ENCODE measurements around the gene KLHL30. TPM values are rescaled to one million over a fixed set of nuclear protein-coding genes. Genes with fewer than 3 reads are reported as not detected.
A peak's percentile ranks its signal among the peaks of the same experiment; 100 is the strongest.

Gene KLHL30
- total RNA-seq, 4 donors from 2014 or later: 0.13 to 0.64 (median 0.34) TPM

DNA sequence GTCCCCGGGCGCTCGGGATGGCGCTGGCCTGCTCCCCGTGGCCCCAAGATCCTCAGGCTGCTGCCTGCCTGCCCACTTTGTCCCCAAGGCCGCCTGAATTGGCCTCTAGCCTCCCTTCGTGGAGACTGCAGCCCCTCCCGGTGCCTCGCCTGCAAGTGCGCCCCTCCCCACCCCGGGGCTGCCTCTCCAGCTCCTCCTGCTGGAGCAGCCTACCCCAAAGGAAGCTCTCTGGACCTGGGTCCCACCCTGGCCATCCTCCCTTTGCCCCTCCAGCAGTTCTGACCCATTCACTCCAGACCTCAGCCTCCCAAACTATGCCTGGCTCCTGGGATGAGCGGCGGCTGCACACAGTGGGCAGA is 32.1 kb upstream of the KLHL30 start:
- no peak for DNase-seq (ENCODE audit: low spot score in 2 of 2)
- no peak overlapping the region for H3K4me3 ChIP-seq (ENCODE audit: low read depth, poor library complexity, severe bottlenecking)
- intact Hi-C loops (cut with DNase I; ENCODE audit: low total_unique reads): no loop called here
- no peak for TF ChIP-seq POLR2A (IDR thresholded peaks at IDR 0.05)
- TF ChIP-seq CTCF (IDR thresholded peaks at IDR 0.05): no peak
- 59 to 77% methylated on average over 13 of the region's 13 CpGs for WGBS, 2 donors

GRCh38 chr2:238106698-238107524 is 31.6 kb upstream of the KLHL30 start:
- intact Hi-C loops (cut with DNase I; ENCODE audit: low total_unique reads): no loop called here
- DNase-seq (ENCODE audit: low spot score in 2 of 2): peak in 1 of 2 donors; percentile 80
- 74 to 76% methylated on average over 26 to 27 of the region's 28 CpGs for WGBS, 2 donors
- H3K4me3 ChIP-seq (ENCODE audit: low read depth, poor library complexity, severe bottlenecking): no peak overlapping the region
- TF ChIP-seq CTCF (IDR thresholded peaks at IDR 0.05) (no peak), POLR2A (IDR thresholded peaks at IDR 0.05) (no peak)

- DNase-seq (ENCODE audit: low spot score in 2 of 2): peak in 1 of 2 donors; percentile 78
- intact Hi-C loops (cut with DNase I; ENCODE audit: low total_unique reads): no loop called here
- H3K4me3 ChIP-seq (ENCODE audit: low read depth, poor library complexity, severe bottlenecking): no peak overlapping the region
- WGBS, 2 donors: 84 to 86% methylated on average over 28 of the region's 28 CpGs
- TF ChIP-seq CTCF (IDR thresholded peaks at IDR 0.05) (no peak), POLR2A (IDR thresholded peaks at IDR 0.05) (no peak)
Observed at GRCh38 chr2:238107525-238108422, 30.7 kb upstream of the KLHL30 start.

DNA sequence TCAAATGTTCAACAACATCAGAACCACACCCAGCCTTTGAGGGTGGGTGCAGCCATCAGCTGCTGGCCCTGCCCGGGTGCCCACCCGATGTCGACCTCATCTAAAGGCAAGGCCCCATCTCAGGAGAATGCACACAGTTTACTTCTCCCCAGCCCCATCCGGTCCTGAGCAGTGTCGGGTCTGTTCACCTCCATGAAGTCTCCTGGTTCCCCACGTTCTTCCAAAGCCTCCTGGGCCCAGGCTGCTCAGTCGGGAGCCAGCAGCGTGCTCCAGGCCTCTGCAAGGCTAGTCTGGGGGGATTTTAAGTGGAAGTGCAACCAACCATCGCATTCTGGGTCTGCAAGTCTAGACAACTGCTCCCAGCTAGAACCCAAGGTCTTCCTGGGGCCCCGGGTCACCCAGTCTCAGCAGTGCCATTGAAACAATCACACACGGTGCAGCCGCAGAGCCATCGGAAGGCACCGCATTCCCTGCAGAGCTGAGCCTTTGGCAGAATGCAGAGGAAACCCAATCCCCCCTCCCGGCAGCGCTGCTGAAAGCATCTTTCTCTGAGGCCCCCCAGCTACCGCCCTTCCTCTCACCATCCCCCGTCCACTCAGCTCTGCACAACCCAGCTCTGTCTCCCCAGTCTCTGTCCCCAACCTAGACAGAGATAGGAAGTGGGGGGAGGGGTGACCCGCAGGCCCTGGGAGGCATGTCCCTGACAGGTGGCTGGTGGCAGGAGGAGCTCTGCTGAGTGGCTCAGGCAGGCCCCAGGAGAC is 29.9 kb upstream of the KLHL30 start:
- intact Hi-C loops (cut with DNase I; ENCODE audit: low total_unique reads): no loop called here
- no peak overlapping the region for H3K4me3 ChIP-seq (ENCODE audit: low read depth, poor library complexity, severe bottlenecking)
- TF ChIP-seq POLR2A (IDR thresholded peaks at IDR 0.05): no peak
- TF ChIP-seq CTCF (IDR thresholded peaks at IDR 0.05): no peak
- peak in 1 of 2 donors; percentile 81 for DNase-seq (ENCODE audit: low spot score in 2 of 2)
- WGBS, 2 donors: 52 to 61% methylated on average over 18 to 19 of the region's 19 CpGs

DNA sequence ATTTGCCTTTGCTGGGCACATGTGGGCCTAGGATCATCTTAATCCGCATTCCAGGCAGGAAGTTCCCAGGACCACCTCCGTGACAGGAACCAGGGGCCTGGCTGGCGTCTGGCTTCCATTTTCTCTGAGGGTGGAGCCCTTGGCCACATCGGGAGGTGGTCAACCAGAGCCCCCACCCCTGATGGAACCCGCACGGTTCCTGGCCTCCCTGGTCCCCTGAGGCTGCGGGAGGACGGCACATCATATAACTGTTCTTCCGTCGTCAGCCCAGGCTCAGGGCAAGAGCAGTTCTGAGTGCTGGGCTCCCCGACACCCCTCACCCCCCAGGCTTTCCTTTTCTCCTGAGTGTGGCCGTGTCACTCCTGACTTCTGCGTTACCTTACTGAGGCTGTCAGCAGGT is 24.9 kb upstream of the KLHL30 start:
- TF ChIP-seq POLR2A (IDR thresholded peaks at IDR 0.05) (no peak), CTCF (IDR thresholded peaks at IDR 0.05) (no peak)
- no peak overlapping the region for H3K4me3 ChIP-seq (ENCODE audit: low read depth, poor library complexity, severe bottlenecking)
- intact Hi-C loops (cut with DNase I; ENCODE audit: low total_unique reads): no loop called here
- 79 to 81% methylated on average over 13 of the region's 13 CpGs for WGBS, 2 donors
- no peak for DNase-seq (ENCODE audit: low spot score in 2 of 2)
